Measurements from ENCODE around the gene ZFP36L1. TPM values are rescaled to one million over a fixed set of nuclear protein-coding genes. Genes with fewer than 3 reads are reported as not detected.

The ZFP36L1 gene
- total RNA-seq, 1 donor from 2014 or later = 462 TPM

GRCh38 chr14:68762953-68763764 lies 29.7 kb downstream of the ZFP36L1 start:
- no peak for DNase-seq (ENCODE audit: low read depth)

DNA sequence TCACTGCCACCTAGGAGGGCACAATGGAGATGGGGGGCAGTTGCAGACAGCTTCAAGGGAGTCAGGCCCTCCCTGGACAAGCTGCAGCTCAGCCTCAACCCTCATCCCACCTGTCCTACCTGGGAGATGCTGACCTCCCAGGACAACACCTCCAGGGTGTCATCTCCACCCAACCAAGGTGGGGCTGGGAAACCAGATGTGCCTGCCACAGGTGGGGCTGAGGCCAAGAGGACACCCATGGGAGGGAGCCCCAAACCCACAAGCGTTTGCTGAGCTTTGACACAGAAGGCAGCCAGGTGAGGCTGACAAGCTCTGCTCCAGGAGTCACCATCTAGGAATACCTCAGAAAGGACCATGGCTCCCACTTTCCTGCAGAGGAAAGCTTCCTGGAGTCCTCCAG lies 31.5 kb downstream of the ZFP36L1 start:
- no peak for DNase-seq (ENCODE audit: low read depth)

GRCh38 chr14:68760761-68761160 lies 32.1 kb downstream of the ZFP36L1 start:
- DNase-seq (ENCODE audit: low read depth) = no peak

GRCh38 chr14:68759937-68760336 lies 32.9 kb downstream of the ZFP36L1 start:
- no peak for DNase-seq (ENCODE audit: low read depth)

GRCh38 chr14:68759017-68759560 lies 33.8 kb downstream of the ZFP36L1 start:
- DNase-seq (ENCODE audit: low read depth) = no peak

DNA sequence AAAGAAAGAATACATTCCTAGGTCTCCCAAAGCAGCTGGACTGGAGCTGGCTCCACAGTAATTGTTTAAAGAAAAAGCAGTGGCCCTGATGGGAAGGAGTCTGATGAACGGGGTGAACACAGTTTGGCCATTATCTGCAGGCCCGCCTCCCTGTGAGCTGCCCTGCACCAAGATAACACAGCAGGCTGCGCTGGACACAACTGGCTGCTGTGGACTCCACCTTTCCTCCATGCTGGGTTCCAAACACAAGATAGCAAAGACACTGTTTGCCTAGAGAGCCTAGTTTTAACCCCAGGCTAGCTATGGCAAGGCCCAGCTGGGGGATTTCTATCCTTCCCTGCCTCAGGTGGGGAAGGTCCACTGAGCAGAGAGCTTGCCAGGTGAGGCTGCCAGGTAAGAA lies 34.6 kb downstream of the ZFP36L1 start:
- DNase-seq (ENCODE audit: low read depth) = no peak

DNA sequence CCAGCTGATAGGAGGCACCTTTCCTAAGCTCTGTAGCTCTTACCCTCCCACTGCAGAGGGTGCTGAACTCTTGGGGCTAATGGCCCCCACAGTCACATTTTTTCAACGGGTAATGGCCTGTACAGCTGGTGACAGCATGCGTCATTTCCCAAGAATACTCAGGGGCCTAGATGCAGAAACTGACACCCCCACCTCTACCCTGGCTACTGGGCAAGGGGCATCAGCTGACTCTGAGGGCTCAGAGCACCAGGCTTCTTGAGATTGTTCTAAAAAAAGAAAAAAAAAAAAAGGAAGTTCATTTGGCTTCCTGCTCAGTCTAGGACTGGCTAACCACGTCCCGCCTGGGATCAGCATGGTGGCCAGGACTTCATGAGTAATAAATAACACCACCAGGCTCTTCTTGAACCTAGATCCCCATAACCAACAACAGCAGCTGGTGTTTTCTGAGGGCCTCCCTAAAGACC lies 35.2 kb downstream of the ZFP36L1 start:
- peak; percentile 91 for DNase-seq (ENCODE audit: low read depth)

GRCh38 chr14:68756734-68757133 lies 36.1 kb downstream of the ZFP36L1 start:
- DNase-seq (ENCODE audit: low read depth) = no peak

DNA sequence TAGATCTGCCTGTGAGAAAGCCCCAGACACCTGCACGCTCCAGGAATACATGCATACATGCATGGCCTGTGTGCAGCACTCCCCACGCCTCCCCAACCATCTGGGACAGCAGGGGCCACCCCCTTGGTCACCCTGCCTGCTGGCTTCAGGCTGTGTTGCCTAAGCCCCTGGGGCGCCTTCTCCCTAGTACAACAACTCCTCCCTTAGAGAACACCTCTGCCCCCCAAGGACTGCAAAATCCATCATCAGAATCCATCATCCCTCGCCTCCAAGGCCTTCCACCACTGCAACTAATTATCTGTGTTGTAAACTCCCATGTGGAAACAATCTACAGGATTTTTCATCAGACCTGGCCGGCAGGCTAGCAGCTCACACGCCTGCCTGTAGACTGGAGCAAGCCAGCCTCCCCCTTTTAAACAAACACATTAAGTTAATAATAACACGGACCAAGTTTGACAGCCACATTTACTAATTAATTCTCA lies 36.8 kb downstream of the ZFP36L1 start:
- DNase-seq (ENCODE audit: low read depth) = peak; percentile 80

GRCh38 chr14:68755016-68755353 lies 37.9 kb downstream of the ZFP36L1 start:
- no peak for DNase-seq (ENCODE audit: low read depth)

DNA sequence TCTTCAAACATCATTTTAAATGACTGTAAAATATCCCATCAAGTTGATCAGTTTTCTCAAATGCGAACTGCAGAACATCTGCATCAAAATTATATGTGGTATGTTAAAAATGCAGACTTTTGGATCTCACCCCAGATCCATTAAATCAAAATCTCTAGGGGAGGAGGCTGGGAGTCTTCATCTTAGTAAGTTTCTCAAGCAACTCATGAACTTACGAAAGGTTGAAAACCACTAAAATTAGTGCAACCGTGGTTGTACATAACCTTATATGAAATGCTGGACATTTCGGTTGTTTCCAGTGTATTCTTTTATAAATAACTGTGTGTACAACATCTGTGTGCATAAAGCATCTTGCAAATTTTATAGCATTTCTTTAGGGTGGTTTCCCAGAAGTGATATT lies 39.2 kb downstream of the ZFP36L1 start:
- no peak for DNase-seq (ENCODE audit: low read depth)

DNA sequence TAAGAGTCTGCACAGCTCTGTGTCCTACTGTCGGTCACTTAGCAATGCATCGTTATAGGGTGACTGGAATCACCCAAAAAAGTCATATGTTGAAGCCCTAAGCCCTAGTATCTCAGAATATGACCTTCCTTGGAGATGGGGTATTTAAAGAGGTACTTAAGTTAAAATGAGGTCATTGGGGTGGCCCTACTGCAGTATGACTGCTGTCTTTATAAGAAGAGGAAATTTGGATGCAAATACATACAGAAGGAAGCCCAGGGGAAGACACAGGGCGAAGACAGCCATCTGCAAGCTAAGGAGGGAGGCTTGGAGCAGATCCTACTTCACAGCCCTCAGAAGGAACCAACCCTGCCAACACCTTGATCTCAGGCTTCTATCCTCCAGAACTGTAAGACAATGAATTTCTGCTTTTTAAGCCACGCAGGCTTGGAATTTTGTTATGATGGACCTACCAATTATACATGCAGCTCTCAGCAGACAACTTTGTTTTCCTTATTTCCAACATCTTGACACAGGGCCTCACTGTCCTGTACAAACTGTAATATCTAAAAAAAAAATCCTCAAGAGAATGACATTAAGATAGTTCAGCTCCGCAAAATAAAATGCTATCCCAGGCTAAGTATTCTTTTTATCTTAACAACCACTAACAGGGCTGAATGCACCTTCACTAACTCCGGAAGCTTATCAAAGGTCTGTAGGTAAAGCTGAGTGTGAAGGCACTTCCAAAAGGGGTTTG lies 40.4 kb downstream of the ZFP36L1 start:
- DNase-seq (ENCODE audit: low read depth) = no peak

DNA sequence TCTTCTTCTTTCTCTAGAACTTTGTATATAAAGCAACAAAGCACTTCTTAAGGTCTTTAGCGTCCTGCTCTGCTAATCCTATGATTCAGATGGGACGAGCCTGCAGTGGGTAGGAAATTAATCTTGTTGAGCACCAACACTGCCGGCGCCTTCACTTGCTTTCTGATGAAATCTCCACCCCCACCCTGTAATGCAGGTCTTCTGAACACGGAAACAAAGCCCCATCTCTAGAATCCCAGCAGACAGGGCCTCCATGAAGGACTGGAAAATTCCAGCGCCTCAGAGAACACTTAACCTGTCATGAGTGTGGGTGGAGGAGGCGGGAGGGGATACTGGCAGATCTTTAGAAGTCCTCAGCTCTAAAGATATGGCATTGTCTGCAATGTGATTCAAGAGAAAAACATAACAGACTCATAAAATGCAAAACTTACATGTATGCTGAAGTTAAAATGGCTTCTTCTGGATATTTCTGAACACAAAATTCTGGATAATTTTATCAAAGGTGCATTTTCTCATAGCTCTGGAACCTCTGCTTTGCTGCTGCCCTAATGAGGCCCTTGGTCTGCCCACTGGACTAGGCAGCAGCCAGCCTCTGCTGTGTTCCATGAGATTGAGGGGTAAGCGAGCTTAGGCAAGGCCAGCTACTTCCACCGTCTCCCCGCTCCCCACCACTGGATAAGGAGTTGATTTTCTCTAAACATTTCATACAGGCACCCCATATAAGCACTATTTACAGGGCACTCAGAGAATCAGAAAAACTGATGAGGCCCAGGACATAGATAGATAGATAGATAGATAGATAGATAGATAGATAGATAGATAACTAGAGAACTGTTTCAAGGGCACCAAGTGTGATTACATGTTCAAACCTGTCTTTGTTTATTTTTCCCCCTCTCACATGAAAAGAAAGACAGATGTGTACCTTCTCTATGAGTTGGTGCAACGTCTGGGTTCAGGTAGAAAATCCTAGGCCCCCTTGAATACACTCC lies 43.1 kb downstream of the ZFP36L1 start:
- peak; percentile 61 for DNase-seq (ENCODE audit: low read depth)

DNA sequence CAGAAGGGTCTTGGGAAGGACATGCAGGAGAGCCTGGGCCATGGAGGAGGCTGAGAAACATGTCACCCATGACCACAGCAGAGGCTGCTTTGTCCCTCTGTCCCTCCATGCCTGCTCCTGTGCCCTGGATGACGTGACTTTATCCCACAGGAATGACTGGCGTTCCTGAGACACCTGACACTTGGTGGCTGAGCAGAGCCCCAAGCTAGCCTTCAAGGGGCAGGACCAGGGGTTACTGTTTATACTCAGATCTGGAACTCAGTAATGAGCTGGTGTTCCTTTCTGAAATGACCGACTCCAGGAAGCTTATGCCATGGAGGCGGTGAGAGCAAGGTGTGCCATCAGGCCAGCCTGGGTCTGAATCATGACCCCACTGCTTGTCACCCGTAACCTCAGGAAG lies 44.2 kb downstream of the ZFP36L1 start:
- no peak for DNase-seq (ENCODE audit: low read depth)

GRCh38 chr14:68748260-68748659 lies 44.6 kb downstream of the ZFP36L1 start:
- DNase-seq (ENCODE audit: low read depth) = no peak

DNA sequence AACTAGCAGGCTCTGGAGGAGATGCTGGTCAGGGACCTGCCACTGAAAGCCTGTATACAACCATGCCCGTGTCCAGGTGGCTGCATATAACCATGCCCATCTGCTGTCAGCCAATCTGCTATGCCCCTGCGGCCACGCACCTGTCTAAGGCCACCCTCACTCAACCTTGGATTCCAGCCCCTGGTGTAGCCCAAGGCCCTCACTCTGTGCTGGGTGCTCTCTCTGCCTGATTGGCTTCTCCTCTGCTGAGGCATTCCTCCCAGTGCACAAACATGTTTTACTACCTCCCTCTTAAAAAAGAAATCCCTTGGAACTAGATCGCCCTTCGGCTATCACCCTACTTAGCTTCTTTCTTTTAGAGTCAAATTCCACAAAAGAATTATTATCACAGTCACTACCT lies 45.5 kb downstream of the ZFP36L1 start:
- DNase-seq (ENCODE audit: low read depth) = no peak

DNA sequence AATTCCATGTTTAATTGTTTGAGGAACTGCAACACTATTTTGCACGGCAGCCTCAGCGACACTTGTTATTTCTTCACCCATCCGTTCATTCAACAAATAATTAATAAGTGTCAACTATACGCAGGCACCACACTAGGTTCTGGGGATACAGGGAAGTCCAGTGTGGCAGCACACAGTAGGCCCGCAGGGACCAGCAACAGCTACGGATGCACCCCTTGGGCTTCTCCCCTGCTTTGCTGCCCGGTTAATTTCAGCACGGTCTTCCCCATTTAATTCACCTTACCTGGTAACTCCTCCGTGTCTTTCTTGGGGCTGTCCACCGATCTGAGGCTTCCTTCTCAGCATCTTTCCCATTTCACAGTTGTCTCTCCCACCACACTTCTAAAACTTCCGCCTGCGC lies 48.3 kb downstream of the ZFP36L1 start:
- DNase-seq (ENCODE audit: low read depth) = no peak

GRCh38 chr14:68741839-68742470 lies 50.9 kb downstream of the ZFP36L1 start:
- no peak for DNase-seq (ENCODE audit: low read depth)

DNA sequence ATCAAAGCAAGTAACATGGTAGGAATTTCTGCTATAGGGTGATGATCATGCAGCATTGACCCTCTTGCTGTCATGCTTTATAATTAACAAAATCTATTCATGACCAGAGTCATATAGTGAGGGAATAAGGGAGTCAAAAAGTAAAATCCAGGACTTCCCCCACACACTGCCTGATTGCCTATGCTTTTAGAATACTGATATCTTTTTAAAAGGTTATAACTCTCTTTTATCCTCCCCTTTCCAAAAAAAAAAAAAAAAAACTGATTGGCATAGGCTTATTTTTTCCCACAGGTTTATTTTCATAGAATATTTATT lies 51.4 kb downstream of the ZFP36L1 start:
- DNase-seq (ENCODE audit: low read depth) = no peak

- no peak for DNase-seq (ENCODE audit: low read depth)
Measured at GRCh38 chr14:68740788-68741476, 51.9 kb downstream of the ZFP36L1 start.

- DNase-seq (ENCODE audit: low read depth) = no peak
Measured at GRCh38 chr14:68739701-68740100, 53.2 kb downstream of the ZFP36L1 start.
